ENCODE results near the gene CIC. TPM values are rescaled to one million over a fixed set of nuclear protein-coding genes. Genes with fewer than 3 reads are reported as not detected.

CIC gene
- total and polyA plus RNA-seq, 9 of the 15 experiments (the other 6 are each of a cell fraction or from before 2014, with no cell fraction given): 0.07 to 44.7 (median 8.6) TPM

DNA sequence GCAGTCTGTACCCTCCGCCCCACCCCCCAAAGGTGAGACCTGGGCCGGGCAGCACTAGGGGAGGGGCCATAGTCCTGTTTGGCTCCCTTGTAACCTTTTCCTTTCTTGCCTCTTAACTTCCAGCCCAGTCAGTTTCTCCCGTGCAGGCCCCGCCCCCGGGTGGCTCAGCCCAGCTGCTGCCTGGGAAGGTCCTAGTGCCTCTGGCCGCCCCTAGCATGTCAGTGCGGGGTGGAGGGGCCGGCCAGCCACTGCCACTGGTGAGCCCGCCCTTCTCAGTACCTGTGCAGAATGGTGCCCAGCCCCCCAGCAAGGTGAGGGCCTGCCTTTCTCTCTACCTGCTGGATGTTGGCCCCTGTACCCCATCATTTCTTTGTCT, 22.4 kb downstream of the CIC start:
- FAIRE-seq: no peak
- H3K27ac ChIP-seq (ENCODE audit: extremely low read depth, low read depth, low read length): no peak overlapping the region
- no TSS peak for BruUV-seq (replicated peaks)

More for the DNA sequence above, 22.4 kb downstream of the CIC start:
- Histone ChIP-seq H4K20me1 (replicated peaks; ENCODE audit: control insufficient read depth, insufficient read depth, low read length) (peaks cover 7% of the 10 kb centered on the region; the same call in 1 of the 2 replicates), H3K36me3 (ENCODE audit: control insufficient read depth, insufficient read depth, low read length) (peaks cover 95% of the 10 kb centered on the region; the same call in 2 of the 3 replicates), H3K79me2 (ENCODE audit: control insufficient read depth, insufficient read depth, low read length) (peaks cover 5% of the 10 kb centered on the region; the same call in 1 of the 3 replicates), H3K4me3 (no peak overlapping the region), H3K4me1 (replicated peaks in 1 of 2; ENCODE audit: control insufficient read depth in 2 of 2, insufficient read depth in 2 of 2, low read length in 2 of 2) (peaks cover 0 to 83% of the 10 kb centered on the region in 2 experiments; a peak in 3 of 5 replicates), H2AFZ (ENCODE audit: low read depth, low read length) (no peak overlapping the region), H3K27me3 (ENCODE audit: control insufficient read depth in 2 of 2, insufficient read depth in 2 of 2, low read length in 2 of 2) (no peaks in the 10 kb centered on the region), H3K9ac (ENCODE audit: insufficient read depth in 1 of 2, low read depth in 2 of 2, low read length in 2 of 2) (no peak overlapping the region), H3K4me2 (ENCODE audit: insufficient read depth, low read length) (no peak overlapping the region), H3K9me1 (ENCODE audit: control insufficient read depth, insufficient read depth, low read length) (no peaks in the 10 kb centered on the region), H3K9me3 (replicated peaks; ENCODE audit: control insufficient read depth, insufficient read depth, low read depth, low read length) (no peaks in the 10 kb centered on the region)
- ChIA-PET CTCF (ENCODE audit: low intra/inter-chr PET ratio) (interaction anchor here (1.0 kb wide), 1 partner anchor 159 kb away, joined by 3 read pairs; the partner anchor contains the start of gene POU2F2), POLR2A (no interaction called here)
- intact Hi-C loops (cut with micrococcal nuclease) (no loop called here), in situ Hi-C loops (cut with MboI) (no loop called here)
- ATAC-seq (peak; percentile 4; the same call in 1 of the 3 replicates), DNase-seq (ENCODE audit: extremely low read depth in 1 of 4, low spot score in 3 of 4) (no peak)
- 85% methylated on average over 9 of the region's 9 CpGs for WGBS (ENCODE audit: insufficient coverage, low coverage, missing lambda C conversion rate)
- TF ChIP-seq POLR3A (IDR thresholded peaks at IDR 0.05; ENCODE audit: borderline replicate concordance, extremely low read depth, insufficient read depth, insufficient read length) (no peak), ZFPM2 (CRISPR knock-in tag; IDR thresholded peaks at IDR 0.05) (no peak), ZNF586 (CRISPR knock-in tag; conservative IDR thresholded peaks at IDR 0.05) (no peak), NR2F6 (CRISPR knock-in tag; IDR thresholded peaks at IDR 0.05) (no peak), ZNF41 (CRISPR knock-in tag; conservative IDR thresholded peaks at IDR 0.05) (no peak)
- TF ChIP-seq, protein P1, sequence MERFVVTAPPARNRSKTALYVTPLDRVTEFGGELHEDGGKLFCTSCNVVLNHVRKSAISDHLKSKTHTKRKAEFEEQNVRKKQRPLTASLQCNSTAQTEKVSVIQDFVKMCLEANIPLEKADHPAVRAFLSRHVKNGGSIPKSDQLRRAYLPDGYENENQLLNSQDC (CRISPR knock-in tag; IDR thresholded peaks at IDR 0.05): no peak
